ENCODE measurements around the gene TEKT2. TPM values are rescaled to one million over a fixed set of nuclear protein-coding genes. Genes with fewer than 3 reads are reported as not detected.

The TEKT2 gene
- total RNA-seq, 1 donor from 2014 or later, result 0.25 TPM

GRCh38 chr1:36088265-36088576, 4.3 kb downstream of the TEKT2 start:
- no peak for TF ChIP-seq CTCF (IDR thresholded peaks at IDR 0.05; ENCODE audit: insufficient read depth, low read length, poor library complexity, severe bottlenecking)
- peak overlapping the region; percentile 85 for H3K4me3 ChIP-seq (ENCODE audit: low read depth, low read length)
- H3K27me3 ChIP-seq (ENCODE audit: control insufficient read depth, insufficient read depth, low read length), result no peaks in the 10 kb centered on the region
- H3K36me3 ChIP-seq (ENCODE audit: control insufficient read depth, insufficient read depth, low read length), result peaks cover 4% of the 10 kb centered on the region
- no peak for DNase-seq (ENCODE audit: low read depth)

DNA sequence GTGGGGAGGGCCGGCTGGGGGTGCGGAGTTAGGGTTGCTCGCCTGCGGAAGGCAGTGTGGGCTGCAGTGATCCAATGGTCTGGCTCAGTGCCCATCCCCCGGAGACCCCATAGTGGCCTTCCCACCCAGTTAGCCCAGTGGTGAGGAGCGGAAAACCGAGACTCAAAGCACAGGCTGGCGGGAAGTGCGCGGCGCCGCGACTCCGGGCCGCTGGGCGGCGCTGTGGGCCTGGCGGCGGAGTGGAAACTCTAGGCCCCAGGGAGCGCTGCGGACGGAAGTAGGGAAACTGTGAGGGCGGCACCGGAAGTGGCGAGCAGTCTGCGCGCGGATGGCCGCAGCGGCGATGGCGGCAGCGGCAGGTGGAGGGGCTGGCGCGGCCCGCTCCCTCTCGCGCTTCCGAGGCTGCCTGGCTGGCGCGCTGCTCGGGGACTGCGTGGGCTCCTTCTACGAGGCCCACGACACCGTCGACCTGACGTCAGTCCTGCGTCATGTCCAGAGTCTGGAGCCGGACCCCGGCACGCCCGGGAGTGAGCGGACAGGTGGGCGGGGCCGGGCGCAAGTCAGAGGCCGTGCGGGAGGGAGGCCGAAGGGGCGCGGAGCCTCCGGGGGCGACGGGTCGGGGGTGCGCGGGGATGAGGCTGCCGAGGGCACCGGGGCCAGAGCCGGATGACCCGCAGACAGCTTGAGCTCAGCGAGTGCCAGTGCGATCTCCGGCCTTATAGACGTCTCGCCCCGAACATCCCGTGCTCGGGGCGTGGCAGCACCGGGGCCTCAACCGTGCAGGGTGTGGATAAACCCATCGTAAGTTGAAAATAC, 4.9 kb downstream of the TEKT2 start, which contains the start of gene ADPRS:
TSS of gene ADPRS (plus strand) at position 316 of the 816 bp plus-strand sequence. CDS start at position 329, 13 bp downstream.
- peak; percentile 50 for DNase-seq (ENCODE audit: low read depth)
- peaks cover 4% of the 10 kb centered on the region for H3K36me3 ChIP-seq (ENCODE audit: control insufficient read depth, insufficient read depth, low read length)
- peak; percentile 67 for TF ChIP-seq CTCF (IDR thresholded peaks at IDR 0.05; ENCODE audit: insufficient read depth, low read length, poor library complexity, severe bottlenecking)
- H3K27me3 ChIP-seq (ENCODE audit: control insufficient read depth, insufficient read depth, low read length), result no peaks in the 10 kb centered on the region
- H3K4me3 ChIP-seq (ENCODE audit: low read depth, low read length), result peak within 1 kb of the TSS; percentile 85

DNA sequence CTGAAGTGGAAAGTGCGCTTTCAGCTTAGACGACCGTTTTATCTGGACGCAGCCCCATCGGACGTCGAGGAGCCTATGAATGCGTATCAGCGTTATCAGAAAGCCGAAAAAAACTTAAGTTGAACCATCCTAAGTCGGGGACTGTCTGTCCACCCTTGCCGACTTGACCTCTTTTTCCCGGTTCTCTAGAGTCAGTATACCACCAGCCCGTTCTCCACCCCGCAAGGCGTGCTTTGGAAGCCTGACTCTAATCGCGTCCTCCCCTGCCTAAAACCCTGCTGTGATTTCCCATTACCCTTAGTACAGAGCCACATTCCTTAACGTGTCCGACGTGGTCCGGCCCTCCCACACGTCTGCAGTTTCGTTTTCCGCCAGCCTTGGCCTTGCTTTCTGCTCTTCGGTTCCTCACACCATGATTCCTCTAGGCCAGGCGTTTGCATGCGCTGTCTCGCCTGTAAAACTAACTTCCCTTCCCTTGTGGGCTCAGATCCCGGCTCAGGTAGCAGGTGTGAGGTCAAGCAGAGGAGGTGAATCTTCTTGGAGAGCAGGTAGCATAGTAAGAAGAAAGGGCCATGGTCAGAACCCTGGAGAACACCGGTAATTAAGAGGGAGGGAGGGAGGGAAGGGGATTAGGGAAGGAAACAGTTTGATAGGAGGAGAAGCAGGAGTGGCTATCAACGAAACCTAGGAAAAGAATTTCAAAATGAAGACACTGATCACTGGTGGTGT, 5.7 kb downstream of the TEKT2 start:
- no peaks in the 10 kb centered on the region for H3K27me3 ChIP-seq (ENCODE audit: control insufficient read depth, insufficient read depth, low read length)
- peak overlapping the region; percentile 85 for H3K4me3 ChIP-seq (ENCODE audit: low read depth, low read length)
- peaks cover 5% of the 10 kb centered on the region for H3K36me3 ChIP-seq (ENCODE audit: control insufficient read depth, insufficient read depth, low read length)
- no peak for TF ChIP-seq CTCF (IDR thresholded peaks at IDR 0.05; ENCODE audit: insufficient read depth, low read length, poor library complexity, severe bottlenecking)
- DNase-seq (ENCODE audit: low read depth), result no peak

GRCh38 chr1:36091141-36091540, 7.2 kb downstream of the TEKT2 start:
- no peak for TF ChIP-seq CTCF (IDR thresholded peaks at IDR 0.05; ENCODE audit: insufficient read depth, low read length, poor library complexity, severe bottlenecking)
- Histone ChIP-seq H3K4me3 (ENCODE audit: low read depth, low read length) (no peak overlapping the region), H3K36me3 (ENCODE audit: control insufficient read depth, insufficient read depth, low read length) (peaks cover 8% of the 10 kb centered on the region), H3K27me3 (ENCODE audit: control insufficient read depth, insufficient read depth, low read length) (no peaks in the 10 kb centered on the region)
- DNase-seq (ENCODE audit: low read depth), result no peak

- Histone ChIP-seq H3K27me3 (ENCODE audit: control insufficient read depth, insufficient read depth, low read length) (no peaks in the 10 kb centered on the region), H3K36me3 (ENCODE audit: control insufficient read depth, insufficient read depth, low read length) (peaks cover 8% of the 10 kb centered on the region), H3K4me3 (ENCODE audit: low read depth, low read length) (no peak overlapping the region)
- no peak for DNase-seq (ENCODE audit: low read depth)
- no peak for TF ChIP-seq CTCF (IDR thresholded peaks at IDR 0.05; ENCODE audit: insufficient read depth, low read length, poor library complexity, severe bottlenecking)
Measured at GRCh38 chr1:36091698-36092097, 7.8 kb downstream of the TEKT2 start.

All from kidney epithelial cell (primary cell).